Epithelial cell of proximal tubule (primary cell): ENCODE data around the gene CNPY4. TPM values are rescaled to one million over a fixed set of nuclear protein-coding genes. Genes with fewer than 3 reads are reported as not detected.

Experiments used
- DNase-seq: peaks from one replicate; pipeline ENCODE4 v3.0.0-alpha.2; 2011; ENCODE audit warnings: low read depth
- H3K4me3 ChIP-seq: 2 replicates; pipeline ENCODE4 v1.5.1; 2011; ENCODE audit warnings: low read depth, mild to moderate bottlenecking, low read length
- total RNA-seq: library from RNA; depleted of rRNA; stranded (reverse); fragments of >200 nt; gene quantifications from 2 replicates; pipeline ENCODE4 v1.2.3, GENCODE V29; 2015
- TF ChIP-seq, protein P1 (sequence below): conservative IDR thresholded peaks from 2 replicates; pipeline ENCODE4 v1.5.1; 2012; ENCODE audit warnings: low read depth, mild to moderate bottlenecking, low read length

CNPY4 gene
- total RNA-seq, 1 donor from 2014 or later = 8.8 TPM

DNA sequence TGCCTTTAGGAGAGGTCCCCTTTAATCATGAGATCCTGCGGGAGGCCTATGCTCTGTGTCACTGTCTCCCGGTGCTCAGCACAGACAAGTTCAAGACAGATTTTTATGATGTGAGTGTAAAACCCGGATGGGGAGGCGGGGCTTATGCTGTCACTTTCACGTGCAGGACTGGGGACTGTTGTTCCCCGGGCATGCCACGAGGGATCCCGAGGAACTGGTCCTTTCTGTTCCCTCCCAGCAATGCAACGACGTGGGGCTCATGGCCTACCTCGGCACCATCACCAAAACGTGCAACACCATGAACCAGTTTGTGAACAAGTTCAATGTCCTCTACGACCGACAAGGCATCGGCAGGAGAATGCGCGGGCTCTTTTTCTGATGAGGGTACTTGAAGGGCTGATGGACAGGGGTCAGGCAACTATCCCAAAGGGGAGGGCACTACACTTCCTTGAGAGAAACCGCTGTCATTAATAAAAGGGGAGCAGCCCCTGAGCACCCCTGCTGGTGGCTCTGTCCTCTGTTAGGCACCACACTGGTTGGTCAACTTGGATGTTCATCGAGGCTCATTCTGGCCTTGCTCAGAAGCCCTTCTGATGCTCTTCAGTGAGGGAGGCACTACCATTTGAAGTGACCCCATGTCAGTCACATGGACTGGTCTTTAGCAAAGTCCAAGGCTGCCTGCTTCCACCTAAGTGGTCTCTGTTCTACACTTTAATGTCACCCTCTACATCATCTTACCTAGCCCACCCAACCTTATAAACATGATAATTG is 27.8 kb upstream of the CNPY4 start:
- TF ChIP-seq, protein P1, sequence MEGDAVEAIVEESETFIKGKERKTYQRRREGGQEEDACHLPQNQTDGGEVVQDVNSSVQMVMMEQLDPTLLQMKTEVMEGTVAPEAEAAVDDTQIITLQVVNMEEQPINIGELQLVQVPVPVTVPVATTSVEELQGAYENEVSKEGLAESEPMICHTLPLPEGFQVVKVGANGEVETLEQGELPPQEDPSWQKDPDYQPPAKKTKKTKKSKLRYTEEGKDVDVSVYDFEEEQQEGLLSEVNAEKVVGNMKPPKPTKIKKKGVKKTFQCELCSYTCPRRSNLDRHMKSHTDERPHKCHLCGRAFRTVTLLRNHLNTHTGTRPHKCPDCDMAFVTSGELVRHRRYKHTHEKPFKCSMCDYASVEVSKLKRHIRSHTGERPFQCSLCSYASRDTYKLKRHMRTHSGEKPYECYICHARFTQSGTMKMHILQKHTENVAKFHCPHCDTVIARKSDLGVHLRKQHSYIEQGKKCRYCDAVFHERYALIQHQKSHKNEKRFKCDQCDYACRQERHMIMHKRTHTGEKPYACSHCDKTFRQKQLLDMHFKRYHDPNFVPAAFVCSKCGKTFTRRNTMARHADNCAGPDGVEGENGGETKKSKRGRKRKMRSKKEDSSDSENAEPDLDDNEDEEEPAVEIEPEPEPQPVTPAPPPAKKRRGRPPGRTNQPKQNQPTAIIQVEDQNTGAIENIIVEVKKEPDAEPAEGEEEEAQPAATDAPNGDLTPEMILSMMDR = peak; percentile 18

DNA sequence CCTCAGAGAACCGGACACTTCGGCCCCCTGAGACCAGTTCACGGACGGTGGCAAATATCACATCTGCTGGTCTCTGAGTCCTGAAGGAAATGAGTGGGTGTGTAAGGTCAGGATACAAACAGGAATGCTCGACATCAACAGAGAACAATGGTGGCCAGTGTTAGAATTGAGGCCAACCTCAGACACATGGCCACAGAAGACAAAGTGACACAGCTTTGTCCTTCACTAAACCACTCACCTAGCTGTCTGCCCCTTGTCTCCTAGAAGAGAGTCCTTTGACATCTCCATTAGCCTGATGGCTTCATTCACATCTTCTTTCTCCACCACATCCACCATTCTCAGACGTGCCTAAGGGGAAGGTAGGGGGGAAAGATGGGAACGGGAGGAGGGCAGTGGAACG is 26.4 kb upstream of the CNPY4 start:
- H3K4me3 ChIP-seq = no peak overlapping the region
- no peak for DNase-seq
- TF ChIP-seq, protein P1 = no peak

More for the DNA sequence above, 27.8 kb upstream of the CNPY4 start:
- no peak for DNase-seq
- H3K4me3 ChIP-seq = no peak overlapping the region

DNA sequence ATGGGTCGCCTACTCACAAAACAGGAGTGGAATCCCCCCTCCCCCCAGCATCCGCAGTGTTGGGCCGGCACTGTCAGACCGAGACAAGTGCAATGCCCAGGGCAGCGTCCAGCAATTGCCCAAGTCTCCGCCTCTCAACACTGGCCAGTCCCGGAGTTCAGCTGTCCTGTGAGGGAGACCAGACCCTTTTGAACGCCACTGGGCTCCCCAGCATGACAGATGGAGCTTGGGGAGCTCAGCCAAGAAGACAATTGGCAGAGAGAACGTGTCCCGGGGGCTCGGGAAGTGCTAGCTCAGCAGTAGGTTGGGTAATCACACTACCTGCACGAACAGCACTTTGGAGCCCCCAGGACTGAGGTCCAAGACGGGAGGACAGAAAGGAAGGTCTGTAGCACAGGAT is 25.9 kb upstream of the CNPY4 start:
- TF ChIP-seq, protein P1 = no peak
- H3K4me3 ChIP-seq = no peak overlapping the region
- DNase-seq = no peak

DNA sequence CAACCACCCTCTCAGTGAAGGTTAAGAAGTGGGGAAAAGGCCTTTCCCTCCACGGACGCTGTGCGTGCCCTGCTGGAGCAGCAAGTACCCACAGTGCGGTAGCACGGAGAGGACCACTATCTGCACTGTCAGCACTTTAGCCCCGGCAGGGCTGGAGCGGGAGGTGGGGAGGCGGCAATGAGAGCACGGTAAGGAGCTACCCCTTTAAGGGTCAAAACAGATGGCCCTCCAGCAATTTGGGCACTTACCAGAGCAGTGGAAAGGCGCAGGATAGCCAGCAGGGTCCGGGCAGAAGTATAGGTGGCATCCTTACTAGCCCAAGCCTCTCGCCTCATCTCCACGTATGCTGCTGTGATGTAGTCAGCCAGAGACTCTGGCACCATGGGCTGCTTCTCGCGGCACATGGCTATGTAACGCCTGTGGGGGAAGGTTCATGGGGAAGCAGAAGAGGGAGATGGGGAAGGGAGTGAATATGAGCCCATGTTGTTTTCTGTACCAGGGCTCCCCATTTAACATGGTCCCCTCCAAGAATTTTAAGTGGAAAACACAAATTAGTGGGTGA is 25.4 kb upstream of the CNPY4 start:
- TF ChIP-seq, protein P1 = no peak
- no peak for DNase-seq

DNA sequence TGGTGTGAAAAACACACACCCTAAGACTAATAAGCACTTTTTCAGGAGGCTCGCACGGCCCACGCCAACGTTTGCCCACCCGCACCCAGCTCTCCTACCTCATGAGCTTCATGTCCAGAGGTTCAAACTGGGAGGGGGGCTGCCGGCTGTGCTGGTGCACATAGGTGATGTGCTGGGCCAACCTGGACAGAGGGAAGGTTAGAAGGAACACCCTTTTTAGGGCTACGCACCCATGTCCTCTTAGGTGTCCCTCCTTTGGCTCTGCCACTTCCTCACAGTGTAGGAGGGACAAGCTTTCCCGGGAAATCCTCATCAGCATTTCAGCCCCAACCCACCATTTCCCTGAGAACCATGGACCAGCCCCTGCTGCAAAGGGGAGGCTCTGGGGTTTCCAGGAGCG is 24.1 kb upstream of the CNPY4 start:
- TF ChIP-seq, protein P1 = no peak
- no peak overlapping the region for H3K4me3 ChIP-seq
- DNase-seq = no peak

More for the DNA sequence above, 25.4 kb upstream of the CNPY4 start:
- no peak overlapping the region for H3K4me3 ChIP-seq

DNA sequence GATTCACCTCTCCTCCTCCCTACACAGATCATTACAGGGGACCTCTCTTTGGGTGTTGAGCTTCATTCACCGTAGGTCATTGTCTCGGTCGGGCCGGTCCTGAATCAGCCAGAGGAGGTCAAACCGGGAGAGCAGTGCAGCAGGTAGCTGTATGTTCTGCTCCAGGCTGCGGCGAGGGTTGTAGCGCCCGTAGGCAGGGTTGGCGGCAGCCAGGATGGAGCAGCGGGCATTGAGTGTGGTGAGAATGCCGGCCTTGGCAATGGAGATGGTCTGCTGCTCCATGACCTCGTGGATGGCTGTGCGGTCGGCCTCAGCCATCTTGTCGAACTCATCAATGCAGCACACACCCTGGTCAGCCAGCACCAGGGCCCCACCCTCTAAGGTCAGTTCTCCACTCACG is 23.7 kb upstream of the CNPY4 start:
- H3K4me3 ChIP-seq = no peak overlapping the region
- TF ChIP-seq, protein P1 = no peak
- DNase-seq = no peak

DNA sequence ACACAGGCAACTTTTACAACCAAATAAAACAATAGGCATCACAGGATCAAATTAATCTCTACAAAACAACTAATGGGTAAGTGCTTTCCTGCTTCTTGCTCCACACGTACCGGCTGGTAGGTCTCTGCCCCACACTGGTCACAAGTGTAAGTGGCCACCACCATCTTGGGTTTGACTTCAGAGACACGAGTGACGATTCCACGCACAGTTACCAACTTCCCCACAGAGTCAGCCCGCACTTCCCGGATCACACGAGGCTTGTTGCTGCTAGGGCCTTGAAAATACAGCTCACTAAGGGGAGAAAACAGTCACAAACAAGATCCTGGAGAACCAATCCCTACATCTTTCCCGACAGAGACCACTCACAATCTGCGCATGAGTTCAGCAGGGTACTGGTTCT is 20.5 kb upstream of the CNPY4 start:
- no peak for DNase-seq
- H3K4me3 ChIP-seq = peak overlapping the region; percentile 74
- TF ChIP-seq, protein P1 = no peak
